Measurements from ENCODE around the gene MGLL.

The MGLL gene

DNA sequence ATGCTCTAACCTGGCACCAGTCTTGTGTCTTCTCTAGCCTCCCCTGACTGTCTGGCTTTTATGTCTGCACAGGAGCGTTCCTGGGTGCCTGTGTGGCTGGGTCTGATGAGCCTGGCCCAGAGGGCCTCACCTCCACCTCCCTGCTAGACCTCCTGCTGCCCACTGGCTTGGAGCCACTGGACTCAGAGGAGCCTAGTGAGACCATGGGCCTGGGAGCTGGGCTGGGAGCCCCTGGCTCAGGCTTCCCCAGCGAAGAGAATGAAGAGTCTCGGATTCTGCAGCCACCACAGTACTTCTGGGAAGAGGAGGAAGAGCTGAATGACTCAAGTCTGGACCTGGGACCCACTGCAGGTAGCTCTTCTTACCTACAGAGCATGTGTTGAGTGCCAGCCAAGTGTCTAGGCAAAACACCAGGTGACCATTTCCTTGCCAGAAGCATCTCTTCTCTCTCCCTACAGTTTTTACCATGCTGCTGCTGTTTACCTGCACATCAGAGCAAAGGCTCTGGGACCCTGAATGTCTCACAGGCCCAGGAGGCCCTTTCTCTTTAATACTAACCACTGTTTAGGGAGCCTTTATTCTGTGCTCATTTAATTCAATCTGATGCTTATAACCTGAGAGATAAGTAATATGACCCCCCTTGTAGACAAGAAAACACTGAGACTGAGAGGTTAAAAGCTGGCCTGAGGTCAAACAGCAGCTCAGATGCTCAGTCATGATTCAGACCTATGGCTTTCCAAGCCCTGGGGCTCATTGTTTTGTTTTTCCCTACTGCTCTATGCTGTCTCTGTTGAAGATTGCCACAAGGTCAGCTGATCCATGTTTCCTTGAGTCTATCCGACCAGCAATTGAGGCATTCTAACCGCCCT lies 182.9 kb downstream of the MGLL start:
- no peak for TF ChIP-seq SPI1 (IDR thresholded peaks at IDR 0.05; ENCODE audit: borderline replicate concordance, low read depth)
- TF ChIP-seq POLR2AphosphoS5 (IDR thresholded peaks at IDR 0.05; ENCODE audit: low read depth), result no peak
- TF ChIP-seq, protein P1, sequence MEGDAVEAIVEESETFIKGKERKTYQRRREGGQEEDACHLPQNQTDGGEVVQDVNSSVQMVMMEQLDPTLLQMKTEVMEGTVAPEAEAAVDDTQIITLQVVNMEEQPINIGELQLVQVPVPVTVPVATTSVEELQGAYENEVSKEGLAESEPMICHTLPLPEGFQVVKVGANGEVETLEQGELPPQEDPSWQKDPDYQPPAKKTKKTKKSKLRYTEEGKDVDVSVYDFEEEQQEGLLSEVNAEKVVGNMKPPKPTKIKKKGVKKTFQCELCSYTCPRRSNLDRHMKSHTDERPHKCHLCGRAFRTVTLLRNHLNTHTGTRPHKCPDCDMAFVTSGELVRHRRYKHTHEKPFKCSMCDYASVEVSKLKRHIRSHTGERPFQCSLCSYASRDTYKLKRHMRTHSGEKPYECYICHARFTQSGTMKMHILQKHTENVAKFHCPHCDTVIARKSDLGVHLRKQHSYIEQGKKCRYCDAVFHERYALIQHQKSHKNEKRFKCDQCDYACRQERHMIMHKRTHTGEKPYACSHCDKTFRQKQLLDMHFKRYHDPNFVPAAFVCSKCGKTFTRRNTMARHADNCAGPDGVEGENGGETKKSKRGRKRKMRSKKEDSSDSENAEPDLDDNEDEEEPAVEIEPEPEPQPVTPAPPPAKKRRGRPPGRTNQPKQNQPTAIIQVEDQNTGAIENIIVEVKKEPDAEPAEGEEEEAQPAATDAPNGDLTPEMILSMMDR (IDR thresholded peaks at IDR 0.05; ENCODE audit: insufficient read depth, low read length), result no peak
- TF ChIP-seq, protein P2, sequence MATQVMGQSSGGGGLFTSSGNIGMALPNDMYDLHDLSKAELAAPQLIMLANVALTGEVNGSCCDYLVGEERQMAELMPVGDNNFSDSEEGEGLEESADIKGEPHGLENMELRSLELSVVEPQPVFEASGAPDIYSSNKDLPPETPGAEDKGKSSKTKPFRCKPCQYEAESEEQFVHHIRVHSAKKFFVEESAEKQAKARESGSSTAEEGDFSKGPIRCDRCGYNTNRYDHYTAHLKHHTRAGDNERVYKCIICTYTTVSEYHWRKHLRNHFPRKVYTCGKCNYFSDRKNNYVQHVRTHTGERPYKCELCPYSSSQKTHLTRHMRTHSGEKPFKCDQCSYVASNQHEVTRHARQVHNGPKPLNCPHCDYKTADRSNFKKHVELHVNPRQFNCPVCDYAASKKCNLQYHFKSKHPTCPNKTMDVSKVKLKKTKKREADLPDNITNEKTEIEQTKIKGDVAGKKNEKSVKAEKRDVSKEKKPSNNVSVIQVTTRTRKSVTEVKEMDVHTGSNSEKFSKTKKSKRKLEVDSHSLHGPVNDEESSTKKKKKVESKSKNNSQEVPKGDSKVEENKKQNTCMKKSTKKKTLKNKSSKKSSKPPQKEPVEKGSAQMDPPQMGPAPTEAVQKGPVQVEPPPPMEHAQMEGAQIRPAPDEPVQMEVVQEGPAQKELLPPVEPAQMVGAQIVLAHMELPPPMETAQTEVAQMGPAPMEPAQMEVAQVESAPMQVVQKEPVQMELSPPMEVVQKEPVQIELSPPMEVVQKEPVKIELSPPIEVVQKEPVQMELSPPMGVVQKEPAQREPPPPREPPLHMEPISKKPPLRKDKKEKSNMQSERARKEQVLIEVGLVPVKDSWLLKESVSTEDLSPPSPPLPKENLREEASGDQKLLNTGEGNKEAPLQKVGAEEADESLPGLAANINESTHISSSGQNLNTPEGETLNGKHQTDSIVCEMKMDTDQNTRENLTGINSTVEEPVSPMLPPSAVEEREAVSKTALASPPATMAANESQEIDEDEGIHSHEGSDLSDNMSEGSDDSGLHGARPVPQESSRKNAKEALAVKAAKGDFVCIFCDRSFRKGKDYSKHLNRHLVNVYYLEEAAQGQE (IDR thresholded peaks at IDR 0.05; ENCODE audit: insufficient replicate concordance, low read depth), result no peak
- TF ChIP-seq GABPA (IDR thresholded peaks at IDR 0.05; ENCODE audit: low read depth), result no peak
- DNase-seq (ENCODE audit: low read depth in 1 of 2, low spot score in 1 of 2), result no peak
- H3K27ac ChIP-seq (replicated peaks), result no peak overlapping the region

More for the DNA sequence above, 182.9 kb downstream of the MGLL start:
- Histone ChIP-seq H3K27me3 (ENCODE audit: insufficient read depth, poor library complexity, severe bottlenecking) (no peaks in the 10 kb centered on the region), H3K4me3 (replicated peaks; ENCODE audit: insufficient read depth, low read length) (no peak overlapping the region)

Data from HL-60 (cell line).